Right lobe of liver (tissue), 6 donors: ENCODE results near the gene COL27A1. TPM values are rescaled to one million over a fixed set of nuclear protein-coding genes. Genes with fewer than 3 reads are reported as not detected.

Experiments
- ATAC-seq, 4 donors: fragments of 200-7000 bp; cut with Tn5 transposase; one replicate each; pipeline ENCODE4 v1.9.1; 2020; ENCODE audit warnings: mild to moderate bottlenecking in 4 of 4, moderate library complexity in 4 of 4
- DNase-seq, 3 donors: peaks; one replicate each; pipeline ENCODE4 v3.0.0-alpha.2; 2020
- H3K27ac ChIP-seq, 3 donors: fragments of 200-600 bp; one replicate each; pipeline ENCODE4 v1.8.0; 2022
- H3K27me3 ChIP-seq, 2 donors: fragments of 200-600 bp; one replicate each; pipeline ENCODE4 v1.8.0; 2022
- H3K36me3 ChIP-seq, 4 donors: fragments of 200-600 bp; sonication (generic) in 1 of 4; one replicate each; pipeline versions ENCODE4 v1.5.1 to v1.8.0; 2017 to 2022; ENCODE audit warnings: control low read depth in 1 of 4
- H3K4me1 ChIP-seq, 4 donors: fragments of 200-600 bp; sonication (generic) in 1 of 4; one replicate each; pipeline versions ENCODE4 v1.5.1 to v1.8.0; 2017 to 2022; ENCODE audit warnings: control low read depth in 1 of 4
- H3K4me3 ChIP-seq, 3 donors: fragments of 200-600 bp; one replicate each; pipeline ENCODE4 v1.8.0; 2022
- H3K9me3 ChIP-seq, 4 donors: fragments of 200-600 bp; sonication (generic) in 1 of 4; one replicate each; pipeline versions ENCODE4 v1.5.1 to v1.8.0; 2017 to 2022; ENCODE audit warnings: control low read depth in 1 of 4
- POLR2A ChIP-seq: fragments of 450-650 bp; IDR thresholded peaks from one replicate; pipeline ENCODE4 v1.6.1; 2017; ENCODE audit warnings: antibody characterized with exemption, mild to moderate bottlenecking
- WGBS: methylation state at CpG from one replicate; pipeline ENCODE4 v1.1.6; 2018; ENCODE audit warnings: low coverage, low lambda C conversion rate; ENCODE audit not compliant: insufficient coverage; ENCODE audit errors: missing lambda C conversion rate; 5-methylcytosine and 5-hydroxymethylcytosine counted together
- intact Hi-C, 2 donors: fragments of 100-400 bp; cut with DNase I; formaldehyde crosslinking; loops; one replicate each; pipeline versions ENCODE4 v1.11.2 to v1.14.1; 2022
- total RNA-seq, 6 experiments: library from RNA; depleted of rRNA in 2 of 6; stranded (reverse); fragments of >200 nt in 2 of 6; fragmentation: NEBNext Ultra II Directional in 3 of 6; extraction: Animal tissue kit (Norgen Biotek cat#: 25700) in 3 of 6; gene quantifications; one replicate each; pipeline versions ENCODE4 v1.1.0 to v1.2.4, GENCODE V29; 2016 to 2023
- TF ChIP-seq, protein P1 (sequence below), 4 donors: fragments of 200-600 bp in 3 of 4; fragments of 450-650 bp in 1 of 4; IDR thresholded peaks; one replicate each; pipeline versions ENCODE4 v1.5.1 to v1.8.0; 2016 to 2022; ENCODE audit warnings: antibody characterized with exemption in 4 of 4, mild to moderate bottlenecking in 2 of 4
- donor health status: DM: no; HTN: yes; CAD: no.
- donor health status: DM: no; HTN: no; CAD: no.
- donor health status: DM: no; HTN: no; CAD: no.
- donor health status: DM: no; HTN: yes; CAD: no.
- donor health status: DM: no; HTN: yes; CAD: no.

COL27A1 gene
- total RNA-seq, 6 experiments from 2014 or later, result 11.8 to 51.9 (median 29.3) TPM

GRCh38 chr9:114192539-114192938 lies 37.2 kb downstream of the COL27A1 start:
- Histone ChIP-seq H3K27ac (no peak overlapping the region), H3K9me3 (peaks cover 0 to 8% (median 0%) of the 10 kb centered on the region in 4 donors), H3K27me3 (no peaks in the 10 kb centered on the region), H3K4me1 (no peaks in the 10 kb centered on the region), H3K36me3 (no peaks in the 10 kb centered on the region), H3K4me3 (no peak overlapping the region)
- TF ChIP-seq, protein P1, sequence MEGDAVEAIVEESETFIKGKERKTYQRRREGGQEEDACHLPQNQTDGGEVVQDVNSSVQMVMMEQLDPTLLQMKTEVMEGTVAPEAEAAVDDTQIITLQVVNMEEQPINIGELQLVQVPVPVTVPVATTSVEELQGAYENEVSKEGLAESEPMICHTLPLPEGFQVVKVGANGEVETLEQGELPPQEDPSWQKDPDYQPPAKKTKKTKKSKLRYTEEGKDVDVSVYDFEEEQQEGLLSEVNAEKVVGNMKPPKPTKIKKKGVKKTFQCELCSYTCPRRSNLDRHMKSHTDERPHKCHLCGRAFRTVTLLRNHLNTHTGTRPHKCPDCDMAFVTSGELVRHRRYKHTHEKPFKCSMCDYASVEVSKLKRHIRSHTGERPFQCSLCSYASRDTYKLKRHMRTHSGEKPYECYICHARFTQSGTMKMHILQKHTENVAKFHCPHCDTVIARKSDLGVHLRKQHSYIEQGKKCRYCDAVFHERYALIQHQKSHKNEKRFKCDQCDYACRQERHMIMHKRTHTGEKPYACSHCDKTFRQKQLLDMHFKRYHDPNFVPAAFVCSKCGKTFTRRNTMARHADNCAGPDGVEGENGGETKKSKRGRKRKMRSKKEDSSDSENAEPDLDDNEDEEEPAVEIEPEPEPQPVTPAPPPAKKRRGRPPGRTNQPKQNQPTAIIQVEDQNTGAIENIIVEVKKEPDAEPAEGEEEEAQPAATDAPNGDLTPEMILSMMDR (IDR thresholded peaks at IDR 0.05), result no peak
- no peak for TF ChIP-seq POLR2A
- intact Hi-C loops, result no loop called here
- 100% methylated on average over 1 of the region's 1 CpG for WGBS
- ATAC-seq (no peak), DNase-seq (no peak)

GRCh38 chr9:114193090-114193489 lies 37.8 kb downstream of the COL27A1 start:
- no peak overlapping the region for H3K4me3 ChIP-seq
- H3K9me3 ChIP-seq, result peaks cover 0 to 8% (median 0%) of the 10 kb centered on the region in 4 donors
- intact Hi-C loops, result no loop called here
- no peak for TF ChIP-seq POLR2A
- TF ChIP-seq, protein P1 (IDR thresholded peaks at IDR 0.05), result no peak
- DNase-seq (no peak), ATAC-seq (no peak)
- WGBS, result 90% methylated on average over 2 of the region's 3 CpGs
- H3K36me3 ChIP-seq, result no peaks in the 10 kb centered on the region
- H3K27ac ChIP-seq, result no peak overlapping the region
- no peaks in the 10 kb centered on the region for H3K4me1 ChIP-seq
- no peaks in the 10 kb centered on the region for H3K27me3 ChIP-seq

DNA sequence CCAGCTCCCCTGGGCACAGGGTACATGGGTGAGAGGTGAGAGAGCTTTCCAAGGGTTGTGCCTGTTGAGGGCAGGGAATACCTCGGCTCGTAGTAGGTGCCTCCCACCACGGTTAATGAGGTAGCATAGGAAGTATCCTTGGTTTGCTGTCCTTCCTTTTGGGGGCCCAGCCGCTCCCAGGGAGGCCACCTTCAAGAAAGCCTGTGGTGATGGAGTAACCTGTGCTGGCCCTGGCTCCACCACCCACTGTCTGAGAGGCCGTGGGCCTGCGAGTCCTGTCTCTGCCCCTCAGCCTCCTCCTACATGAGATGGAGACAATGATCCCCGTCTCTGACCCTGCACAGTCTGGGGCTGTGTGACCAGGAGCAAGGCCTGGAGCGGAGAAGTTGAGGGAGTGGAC lies 40.8 kb downstream of the COL27A1 start:
- Histone ChIP-seq H3K27ac (no peak overlapping the region), H3K27me3 (no peaks in the 10 kb centered on the region), H3K36me3 (no peaks in the 10 kb centered on the region), H3K4me1 (no peaks in the 10 kb centered on the region), H3K9me3 (no peaks in the 10 kb centered on the region), H3K4me3 (no peak overlapping the region)
- DNase-seq (no peak), ATAC-seq (no peak)
- no peak for TF ChIP-seq POLR2A
- TF ChIP-seq, protein P1 (IDR thresholded peaks at IDR 0.05), result no peak
- intact Hi-C loops, result no loop called here
- no CpG with 5 or more reads among the region's 8 CpGs for WGBS

DNA sequence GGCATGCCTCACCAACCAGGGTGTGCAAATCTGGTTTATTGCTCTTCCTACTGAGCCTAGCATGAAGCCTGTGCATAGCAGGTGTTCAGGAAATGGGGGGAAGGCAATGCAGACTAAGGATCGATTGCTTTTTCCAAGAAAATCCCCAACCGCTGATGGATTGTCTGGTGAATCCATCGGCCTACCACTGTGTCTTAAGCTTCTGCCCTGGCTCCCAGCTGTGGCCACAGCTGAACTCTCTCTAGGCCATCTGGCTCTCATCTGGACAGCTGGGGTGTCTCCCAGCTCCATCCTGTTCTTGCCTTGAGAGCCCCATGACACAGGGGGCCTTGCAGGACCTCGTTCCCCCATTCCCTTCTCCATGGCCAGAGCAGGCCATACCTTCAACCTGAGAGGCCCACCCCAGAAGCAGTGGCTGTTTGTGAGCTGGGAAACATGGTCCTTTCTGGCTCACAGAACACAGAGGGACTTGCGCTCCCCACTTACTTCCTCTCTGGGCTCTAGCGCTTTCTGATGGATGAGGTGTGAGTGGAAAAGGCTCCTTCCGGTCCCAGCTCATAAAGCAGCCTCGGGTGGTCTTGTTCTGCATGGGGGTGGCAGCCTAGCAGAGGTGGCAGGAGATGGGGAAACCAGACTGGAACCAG lies 41.8 kb downstream of the COL27A1 start:
- Histone ChIP-seq H3K27me3 (no peaks in the 10 kb centered on the region), H3K27ac (no peak overlapping the region), H3K9me3 (no peaks in the 10 kb centered on the region), H3K4me1 (no peaks in the 10 kb centered on the region), H3K36me3 (no peaks in the 10 kb centered on the region), H3K4me3 (no peak overlapping the region)
- no CpG with 5 or more reads among the region's 8 CpGs for WGBS
- no peak for DNase-seq
- TF ChIP-seq, protein P1 (IDR thresholded peaks at IDR 0.05), result no peak
- no peak for TF ChIP-seq POLR2A
- ATAC-seq, result no peak
- intact Hi-C loops, result no loop called here
